Inflammatory macrophage (primary cell): ENCODE results near the gene RIOK2.
A peak's percentile ranks its signal among the peaks of the same experiment; 100 is the strongest.
"Not testable (repeated sequence)": the region's sequence is repeated elsewhere in the genome, so short reads cannot be mapped to it uniquely, and the experiment has no call there.

ENCODE experiments used
- DNase-seq, 2 donors: peaks; one replicate each; pipeline ENCODE4 v3.0.0-alpha.2; 2020 to 2022
- total RNA-seq, 18 experiments: gene quantifications; one replicate each; lab custom pipeline; 2026; ENCODE audit warnings: mixed read lengths in 6 of 18, inconsistent platforms in 2 of 18; lab: John Stamatoyannopoulos, UW

The RIOK2 gene
- total RNA-seq: 8.1 to 38.7 (median 24.3) reads per million in 18 experiments

DNA sequence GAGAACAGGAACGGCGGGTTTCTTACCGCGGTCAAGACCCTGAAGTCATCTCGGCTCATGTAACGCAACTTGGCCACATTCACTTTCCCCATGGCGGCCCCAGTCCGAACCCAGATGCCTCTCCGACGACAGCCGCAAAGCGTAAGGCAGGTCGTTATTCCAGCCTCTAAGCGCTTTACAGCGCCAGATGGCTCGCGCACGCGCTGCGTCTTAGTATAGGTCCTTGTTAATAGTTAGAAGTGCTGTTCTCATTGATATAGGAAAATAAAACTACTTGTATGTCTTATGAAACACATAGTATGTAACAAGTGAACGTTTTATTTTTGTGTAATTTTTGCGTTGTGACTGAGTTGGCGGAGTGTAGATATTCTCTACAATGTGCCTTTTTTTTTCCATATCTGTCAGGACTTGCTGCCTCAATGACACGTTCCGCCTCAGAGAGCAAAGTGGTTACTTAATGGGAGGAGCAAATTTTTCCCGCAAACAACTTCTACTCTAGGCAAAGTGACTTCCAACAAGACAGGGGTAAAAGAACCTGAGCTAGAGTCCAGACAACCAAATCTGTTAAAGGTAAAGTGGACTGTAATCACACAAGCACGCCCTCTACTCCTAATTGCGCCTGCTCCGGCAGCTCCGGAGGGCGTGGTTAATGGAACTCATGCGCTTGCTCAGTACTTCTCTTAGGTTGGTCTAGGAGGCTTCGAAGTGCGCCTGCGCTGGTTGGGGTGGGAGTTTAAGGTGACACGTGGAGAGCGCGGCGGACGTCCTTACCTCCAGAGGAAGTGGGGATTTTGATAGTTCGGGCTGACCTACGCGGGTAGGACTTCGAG lies at the start of gene RIOK2:
Gene RIOK2, minus strand, starts transcription at position 148 of the 830 bp plus-strand sequence. Its CDS starts 56 bp downstream, at position 92.
- DNase-seq: peak; percentile 96 to 98

DNA sequence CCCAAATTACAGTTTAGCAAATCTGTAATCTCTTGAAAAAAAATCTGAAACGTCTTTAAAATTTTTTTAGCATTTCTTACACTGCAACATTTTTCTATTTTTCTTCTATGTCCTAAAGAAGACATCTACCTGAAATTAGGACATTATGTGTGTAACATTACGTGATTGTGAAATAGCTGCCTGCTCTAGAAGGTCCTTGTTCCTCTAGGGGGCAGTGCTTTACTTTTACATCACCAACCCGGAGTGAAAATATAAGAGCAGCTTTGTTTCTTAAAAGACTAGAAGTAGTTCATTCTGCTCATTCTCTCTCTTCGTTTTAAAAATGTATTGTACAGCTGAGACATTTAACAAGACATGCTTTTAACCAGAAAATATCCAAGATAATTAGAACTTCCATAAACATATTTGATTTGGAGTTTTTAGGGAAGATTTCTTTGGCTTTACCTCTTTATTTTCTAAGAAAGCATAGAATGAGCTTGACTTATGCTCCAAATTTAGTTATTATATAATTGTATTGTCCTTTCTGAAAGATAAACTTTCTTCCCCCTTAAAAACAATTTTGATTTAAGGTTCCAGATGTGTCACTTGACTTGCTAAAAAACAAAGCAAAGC lies 48.1 kb upstream of the RIOK2 start:
- DNase-seq: peak; percentile 71 to 72

DNA sequence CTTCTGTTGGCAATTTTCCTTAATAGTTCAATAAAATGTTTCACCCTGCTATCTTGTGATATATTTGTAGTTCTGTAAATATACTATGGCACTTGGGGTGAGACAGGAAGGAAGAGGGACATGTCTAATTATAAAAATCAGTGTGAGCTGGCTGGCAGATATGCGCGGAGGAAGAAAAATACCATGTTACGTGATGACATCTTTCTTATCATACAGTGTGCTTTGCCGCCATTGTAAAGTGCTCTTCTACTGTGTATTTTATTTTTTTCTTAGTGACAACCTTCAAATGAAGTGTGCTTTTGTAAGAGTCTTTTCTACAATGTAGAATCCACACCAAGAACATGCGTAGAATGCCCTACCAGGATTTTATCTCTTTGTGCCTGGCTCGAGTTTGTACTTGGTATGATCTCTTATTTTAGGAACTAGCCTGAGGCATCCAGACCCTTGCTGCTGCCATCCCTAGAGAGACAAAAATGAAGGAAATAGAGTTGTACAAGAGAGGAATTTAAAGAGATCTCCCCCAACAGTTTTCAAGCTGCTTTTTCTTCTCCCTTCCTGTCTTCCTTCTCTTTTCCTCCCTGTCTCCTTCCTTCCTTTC lies 46.7 kb upstream of the RIOK2 start:
- DNase-seq: no peak

DNA sequence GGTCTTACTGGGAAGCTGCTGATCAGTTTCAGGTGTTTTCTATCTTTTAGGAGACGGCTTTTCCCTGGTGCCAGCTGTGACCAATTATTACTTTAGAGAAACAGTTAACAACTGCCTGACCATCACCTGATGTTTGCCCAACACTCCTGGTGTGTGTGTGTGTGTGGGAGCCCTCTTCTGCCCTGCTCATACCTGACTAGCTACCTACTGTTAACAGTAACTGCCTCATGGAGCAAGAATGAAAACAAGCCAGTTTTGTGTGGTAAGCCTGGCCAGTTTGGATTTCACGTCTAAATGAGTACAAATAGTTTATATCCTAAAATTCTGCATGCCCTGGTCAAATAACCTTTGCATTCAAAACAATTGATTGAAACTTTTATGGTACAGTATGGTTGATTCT lies 46.1 kb upstream of the RIOK2 start:
- DNase-seq: no peak

DNA sequence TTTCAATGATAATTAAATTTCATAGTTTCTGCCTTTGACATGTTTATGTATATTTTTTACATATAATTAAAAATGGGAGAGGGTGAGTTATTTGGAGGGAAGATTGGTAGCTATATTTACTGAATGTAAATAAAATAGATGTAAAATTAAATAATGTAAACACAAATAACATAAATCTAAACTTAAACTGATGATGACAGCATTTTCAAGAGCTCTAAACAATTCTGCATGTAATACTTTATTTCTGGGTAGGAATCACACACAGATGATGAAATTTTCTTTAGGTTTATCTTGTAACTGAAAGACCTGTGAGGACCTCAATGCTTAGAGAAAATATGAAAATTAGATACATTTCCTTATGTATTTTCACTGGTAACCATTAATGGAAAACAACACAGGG lies 42.2 kb upstream of the RIOK2 start:
- DNase-seq: no peak

DNA sequence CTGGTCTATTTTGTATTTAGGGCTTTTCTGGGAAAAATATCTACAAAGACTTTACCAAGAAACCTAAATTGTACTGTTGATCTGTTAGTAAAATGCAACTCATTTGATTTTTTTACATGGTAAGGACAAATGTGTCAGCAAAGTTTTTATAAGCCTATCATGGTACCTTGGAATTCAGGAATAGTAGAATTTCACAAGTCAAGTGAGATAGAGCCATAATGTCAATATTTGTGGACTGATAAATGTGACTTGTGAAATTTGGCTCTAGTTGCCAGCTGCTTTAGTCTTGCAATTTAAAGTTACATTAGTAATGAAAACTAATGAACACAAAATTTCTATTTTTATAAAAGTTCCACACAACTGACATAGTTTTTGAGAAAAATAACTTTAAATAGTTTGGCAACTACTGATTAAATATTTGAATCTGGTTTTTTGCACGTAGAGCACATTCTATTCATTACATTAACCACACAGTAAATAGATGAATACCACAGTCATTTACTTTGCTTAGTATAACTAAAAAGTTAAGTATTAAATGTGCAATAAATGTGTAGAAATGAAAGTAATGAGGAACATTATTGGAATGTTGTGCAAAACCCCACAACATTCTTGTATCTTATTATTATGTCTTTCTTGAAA lies 41.2 kb upstream of the RIOK2 start:
- no peak for DNase-seq

DNA sequence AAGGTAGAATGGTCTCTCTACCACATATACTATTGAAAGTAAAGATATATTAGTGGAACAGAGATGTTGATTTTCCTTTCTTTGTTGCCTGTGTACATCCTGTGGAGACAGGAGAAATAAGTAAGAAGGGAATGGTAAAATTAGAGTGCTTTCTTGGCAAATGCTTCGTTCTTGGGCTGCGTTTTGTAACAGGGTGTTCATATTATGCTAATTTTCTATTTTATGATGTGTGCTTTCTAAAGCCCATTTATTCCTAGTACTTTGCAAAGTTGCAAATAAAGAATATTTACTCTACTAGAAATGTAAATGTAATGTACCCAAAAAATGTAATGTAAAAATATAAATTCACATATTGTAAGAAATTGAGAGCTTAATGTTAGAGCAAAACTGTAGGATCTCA lies 40.5 kb upstream of the RIOK2 start:
- no peak for DNase-seq

DNA sequence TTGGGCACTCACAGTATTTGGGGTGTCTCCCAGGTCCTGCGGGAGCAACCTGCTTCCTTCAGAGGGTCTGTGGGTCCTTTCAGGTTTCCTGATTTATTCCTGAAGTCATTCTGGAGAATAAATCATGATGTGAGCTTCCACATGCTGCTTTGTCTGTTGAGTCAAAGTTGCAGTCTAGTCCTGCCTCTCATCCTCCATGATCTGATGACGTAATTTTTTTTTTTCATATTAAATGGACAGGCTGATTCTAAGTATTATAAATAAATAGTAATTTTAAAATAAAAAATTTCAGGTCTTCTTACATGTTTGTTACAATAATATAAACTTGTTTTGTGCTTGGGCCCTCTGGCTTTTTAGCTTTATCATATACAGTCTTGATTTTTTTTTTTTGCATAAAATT lies 26.3 kb upstream of the RIOK2 start:
- no peak for DNase-seq

DNA sequence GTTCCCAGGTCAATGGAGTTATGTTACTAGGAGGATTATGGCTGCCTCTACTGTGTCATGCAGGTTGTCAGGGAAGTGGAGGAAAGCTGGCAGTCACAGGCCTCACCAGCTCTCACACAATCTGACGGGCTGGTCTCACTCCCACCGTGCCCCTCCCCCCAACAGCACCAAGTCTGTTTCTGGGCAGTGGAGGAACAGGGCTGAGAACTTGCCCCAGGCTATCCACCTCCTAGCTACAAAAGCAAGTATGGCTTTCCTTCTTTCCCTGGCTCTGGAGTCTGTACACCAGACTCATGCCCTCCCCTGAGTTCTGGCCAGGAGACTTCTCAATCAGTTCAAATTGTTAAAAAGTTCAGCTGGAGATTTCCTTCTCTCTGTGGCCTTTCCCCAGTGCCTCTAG lies 25.7 kb upstream of the RIOK2 start:
- DNase-seq: no peak

DNA sequence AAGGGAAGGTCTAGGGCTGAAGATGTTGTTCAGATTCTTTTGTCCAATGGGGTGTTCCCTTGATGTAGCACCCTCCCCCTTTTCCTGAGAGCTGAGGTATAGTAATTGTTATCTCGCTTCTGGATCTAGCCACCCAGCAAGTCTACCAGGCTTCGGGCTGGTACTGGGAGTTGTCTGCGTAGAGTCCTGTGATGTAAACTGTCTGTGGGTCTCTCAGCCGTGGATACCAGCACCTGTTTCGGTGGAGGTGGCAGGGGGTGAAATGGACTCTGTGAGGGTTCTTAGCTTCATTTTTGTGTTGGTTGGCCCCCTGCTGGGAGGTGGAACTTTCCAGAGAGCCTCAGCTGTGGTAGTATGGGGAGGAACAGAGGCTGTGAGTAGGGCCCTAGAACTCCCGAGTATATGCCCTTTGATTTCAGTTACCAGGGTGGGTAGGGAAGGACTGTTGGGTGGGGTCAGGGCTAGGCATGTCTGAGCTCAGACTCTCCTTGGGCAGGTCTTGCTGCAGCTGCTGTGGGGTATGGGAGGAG lies 25.2 kb upstream of the RIOK2 start:
- DNase-seq: no peak

DNA sequence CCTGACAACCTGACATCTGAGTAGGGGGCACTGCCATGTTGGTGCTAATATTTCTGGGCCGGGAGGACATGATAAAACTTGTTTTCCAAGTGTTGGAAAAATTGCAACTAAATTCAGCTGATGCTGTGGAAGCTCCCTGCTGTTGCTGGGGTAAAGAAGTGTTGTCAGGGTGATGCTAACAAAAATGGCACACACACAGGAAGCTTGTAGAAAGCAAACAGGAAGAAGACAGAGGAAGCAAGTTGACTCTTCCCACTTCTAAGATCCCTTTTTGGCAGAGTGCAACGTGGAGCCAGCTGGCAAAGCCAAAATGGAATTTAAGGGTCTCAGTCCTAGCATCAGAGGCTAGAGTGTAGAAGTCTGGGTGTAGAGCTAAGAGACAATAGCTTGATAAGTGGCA lies 11.3 kb upstream of the RIOK2 start:
- peak; percentile 28 to 51 for DNase-seq

DNA sequence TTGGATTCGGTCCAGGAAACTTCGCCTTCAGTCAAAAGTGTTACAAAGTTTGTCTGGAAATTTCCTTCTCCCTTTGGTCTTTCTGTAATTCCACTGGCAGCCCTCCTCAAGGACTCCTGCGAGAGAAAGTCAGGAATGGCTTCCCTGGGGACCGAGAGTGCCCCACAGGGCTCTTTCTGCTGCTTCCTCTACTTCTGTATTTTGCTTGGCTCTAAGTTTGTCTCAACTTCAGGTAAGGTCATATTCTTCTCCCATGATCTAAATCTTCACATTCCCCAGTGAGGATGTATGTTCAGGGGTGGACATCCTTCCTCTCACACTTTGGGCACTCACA lies 10.3 kb upstream of the RIOK2 start:
- no peak for DNase-seq

DNA sequence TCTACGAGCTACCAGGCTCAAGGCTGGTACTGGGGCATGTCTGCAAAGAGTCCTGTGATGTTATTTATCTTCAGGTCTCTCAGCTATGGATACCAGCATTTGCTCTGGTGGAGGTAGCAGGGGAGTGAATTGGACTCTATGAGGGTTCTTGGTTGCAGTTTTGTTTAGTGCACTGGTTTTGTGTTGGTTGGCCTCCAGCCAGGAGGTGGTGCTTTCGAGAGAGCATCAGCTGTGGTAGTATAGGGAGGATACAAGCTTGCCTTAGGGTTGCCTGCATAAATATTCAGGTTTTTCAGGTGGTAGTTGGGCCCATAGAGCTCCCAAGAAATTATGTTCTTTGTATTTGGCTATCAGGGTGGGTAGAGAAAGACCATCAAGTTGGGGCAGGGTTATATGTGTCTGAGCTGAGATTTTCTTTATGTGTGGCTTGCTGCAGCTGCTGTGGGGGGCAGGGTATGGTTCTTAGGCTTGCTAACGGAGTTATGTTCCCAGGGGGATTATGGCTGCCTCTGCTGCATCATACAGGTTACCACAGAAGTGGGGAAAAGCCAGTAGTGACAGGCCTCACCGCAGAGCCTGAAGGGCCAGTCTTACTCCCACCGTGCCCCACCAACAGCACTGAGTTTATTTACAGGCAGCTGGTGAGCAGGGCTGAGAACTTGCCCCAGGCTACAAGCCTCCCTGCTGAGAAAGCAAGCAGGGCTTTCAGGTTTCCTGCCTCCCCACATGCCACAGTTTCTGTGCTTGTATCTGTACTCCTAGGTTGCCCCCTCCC lies 9.7 kb upstream of the RIOK2 start:
- no peak for DNase-seq

DNA sequence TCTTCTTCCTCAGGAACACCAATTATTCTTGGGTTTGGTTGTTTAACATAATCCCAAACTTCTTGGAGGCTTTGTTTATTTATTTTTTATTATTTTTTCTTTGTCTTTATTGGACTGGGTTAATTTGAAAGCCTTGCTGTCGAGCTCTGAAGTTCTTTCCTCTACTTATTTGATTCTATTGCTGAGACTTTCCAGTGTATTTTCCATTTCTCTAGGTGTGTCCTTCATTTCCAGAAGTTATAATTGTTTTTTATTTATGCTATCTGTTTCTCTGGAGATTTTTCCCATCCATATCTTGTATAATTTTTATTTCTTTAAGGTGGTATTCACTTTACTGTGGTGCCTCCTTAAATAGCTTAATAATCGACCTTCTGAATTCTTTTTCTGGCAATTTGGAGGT lies 8.8 kb upstream of the RIOK2 start:
- DNase-seq: no peak

DNA sequence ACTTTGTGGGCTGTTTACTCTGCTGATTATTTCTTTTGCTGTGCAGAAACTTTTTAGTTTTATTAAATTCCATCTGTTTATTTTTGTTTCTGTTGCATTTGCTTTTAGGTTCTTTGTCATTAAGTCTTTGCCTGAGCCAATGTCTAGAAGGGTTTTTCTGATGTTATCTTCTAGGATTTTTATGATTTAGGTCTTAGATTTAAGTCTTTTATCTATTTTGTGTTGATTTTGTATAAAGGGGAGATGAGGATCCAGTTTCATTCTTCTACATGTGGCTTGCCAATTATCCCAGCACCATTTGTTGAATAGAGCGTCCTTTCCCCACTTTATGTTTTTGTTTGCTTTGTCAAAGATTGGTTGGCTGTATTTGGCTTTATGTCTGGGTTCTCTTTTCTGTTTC lies 6.5 kb upstream of the RIOK2 start:
- not testable (repeated sequence) for DNase-seq

DNA sequence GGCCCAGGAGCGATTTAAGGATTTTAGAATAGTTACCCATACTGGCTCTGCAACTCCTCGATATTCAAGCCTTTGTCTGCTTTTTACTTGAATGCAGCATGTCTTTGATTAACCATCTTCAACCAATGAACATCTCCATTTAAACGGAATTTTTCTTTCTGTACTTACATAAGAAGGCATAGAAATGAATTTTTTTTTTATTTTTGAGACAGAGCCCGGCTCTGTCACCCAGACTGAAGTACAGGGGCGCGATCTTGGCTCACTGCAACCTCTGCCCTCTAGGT lies 825 bp upstream of the RIOK2 start:
- DNase-seq: no peak

DNA sequence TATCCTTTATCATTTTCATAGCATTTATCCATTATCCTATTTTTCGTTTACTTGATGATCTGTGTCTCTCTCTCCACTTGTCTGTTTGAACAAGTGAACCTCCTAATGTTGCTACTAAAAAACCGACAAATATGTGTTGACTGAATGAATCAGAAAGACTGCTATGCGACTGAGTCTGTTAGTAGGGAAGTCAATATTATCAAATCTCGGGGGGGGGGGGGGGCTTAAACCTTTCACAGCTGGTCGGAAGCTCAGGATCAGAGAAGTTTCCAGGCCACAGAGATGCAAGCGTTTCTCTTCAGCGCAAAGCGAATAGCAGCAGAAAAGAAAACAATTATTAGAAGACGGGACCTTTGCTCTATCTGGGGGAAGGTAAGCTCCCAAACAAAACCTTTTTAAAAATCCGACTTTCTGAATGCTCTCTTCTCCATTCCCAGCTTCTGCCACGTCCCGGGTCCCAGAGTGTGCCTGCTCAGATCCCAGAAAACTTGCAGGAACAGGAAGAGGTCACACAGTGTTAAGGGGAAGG lies 412 bp downstream of the RIOK2 start:
- peak; percentile 13 to 23 for DNase-seq

DNA sequence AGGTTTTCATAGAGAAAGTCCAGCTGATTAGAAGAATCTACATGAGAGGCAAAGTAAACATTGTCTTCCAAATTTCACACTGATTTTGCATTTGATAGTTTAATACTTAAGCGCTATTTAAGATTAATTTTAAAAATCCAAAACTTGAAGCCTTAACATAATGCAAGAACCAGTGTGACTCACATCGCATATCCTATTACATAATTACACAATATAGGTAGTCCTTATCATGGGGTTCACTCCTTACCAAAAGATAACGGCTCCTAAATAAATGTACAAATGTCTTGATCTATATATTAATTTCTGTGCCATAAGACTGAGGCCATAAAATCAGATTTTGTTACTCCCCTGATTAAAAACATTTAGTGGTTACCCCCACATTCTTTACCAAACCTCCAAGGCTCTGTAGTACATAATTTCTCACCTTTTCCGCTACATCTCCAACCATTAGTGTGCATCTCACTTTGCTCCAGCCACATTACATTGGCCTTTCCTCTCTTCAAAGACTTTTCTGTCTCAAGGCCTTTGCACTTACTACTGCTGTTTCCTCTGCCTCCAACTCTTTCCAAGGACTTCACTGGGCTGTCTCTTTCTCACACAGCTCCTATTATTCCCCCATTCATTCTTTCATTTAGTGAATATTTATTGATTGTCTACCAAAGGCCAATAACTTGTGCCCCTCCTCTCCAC lies 1.0 kb downstream of the RIOK2 start:
- no peak for DNase-seq

DNA sequence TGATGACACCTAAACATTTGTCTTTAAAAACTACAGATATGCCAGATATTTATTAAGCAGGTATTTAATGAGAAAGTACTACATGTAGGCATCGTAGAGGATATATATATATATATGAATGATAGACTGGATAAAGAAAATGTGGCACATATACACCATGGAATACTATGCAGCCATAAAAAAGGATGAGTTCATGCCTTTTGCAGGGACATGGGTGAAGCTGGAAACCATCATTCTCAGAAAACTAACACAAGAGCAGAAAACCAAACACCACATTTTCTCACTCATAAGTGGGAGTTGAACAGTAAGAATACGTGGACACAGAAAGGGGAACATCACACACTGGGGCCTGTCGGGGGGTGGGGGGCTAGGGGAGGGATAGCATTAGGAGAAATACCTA lies 3.6 kb downstream of the RIOK2 start:
- not testable (repeated sequence) for DNase-seq

DNA sequence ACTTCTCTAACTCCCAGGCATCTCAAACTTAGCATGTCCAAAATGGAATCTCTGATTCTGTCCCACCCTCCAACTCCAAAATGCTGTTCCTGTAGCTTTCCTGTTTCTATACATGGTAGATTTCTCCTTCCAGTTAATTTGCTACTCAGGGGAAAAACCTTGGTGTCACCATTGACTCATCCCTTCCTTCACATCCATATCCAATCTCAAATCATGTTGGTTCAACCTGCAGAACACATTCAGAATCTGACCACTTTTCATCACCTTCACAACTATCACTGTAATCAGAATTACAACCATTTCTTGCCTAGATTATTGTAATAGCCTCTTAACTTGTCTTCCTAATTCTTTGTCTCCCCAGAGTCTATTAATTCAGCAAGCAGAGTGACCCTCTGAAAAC lies 10.8 kb downstream of the RIOK2 start:
- no peak for DNase-seq

DNA sequence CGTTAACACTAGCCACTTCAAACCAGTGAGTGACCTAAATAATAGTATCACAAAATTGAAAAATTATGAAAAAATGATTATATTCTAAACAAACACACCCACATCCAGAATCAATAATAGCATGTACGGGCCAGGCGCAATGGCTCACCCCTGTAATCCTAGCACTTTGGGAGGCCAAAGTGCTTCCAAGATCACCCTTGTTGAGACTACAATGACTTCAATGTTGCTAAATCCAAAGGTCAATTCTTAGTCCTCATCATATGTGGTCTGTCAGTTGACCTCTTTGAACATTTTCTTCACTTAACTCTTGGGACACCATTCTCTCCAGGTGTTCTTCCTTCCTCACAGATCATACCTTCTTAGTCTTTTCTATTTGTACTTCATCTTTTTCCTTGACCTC lies 11.3 kb downstream of the RIOK2 start:
- DNase-seq: no peak

DNA sequence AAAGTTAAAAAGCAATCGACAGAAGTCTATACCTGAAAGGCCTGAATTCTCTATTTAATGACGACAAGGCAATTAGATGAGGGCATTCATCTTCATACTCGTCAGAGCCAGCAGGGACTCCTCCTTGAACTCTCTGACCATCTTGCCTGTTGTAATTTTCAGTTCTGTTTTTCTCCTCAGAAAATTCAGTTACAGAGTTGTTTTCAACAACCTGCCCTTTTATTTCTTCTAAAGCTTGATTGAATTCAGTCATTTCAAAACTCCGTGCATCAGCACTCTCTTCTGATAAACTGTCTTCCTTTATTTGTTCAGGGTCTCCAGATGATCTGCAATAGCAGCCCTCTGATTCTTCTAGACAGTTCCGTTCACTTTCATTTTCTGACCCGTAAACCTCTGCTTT lies 15.6 kb downstream of the RIOK2 start:
- DNase-seq: peak; percentile 1 to 9
